Activated T-helper 17 cell treated with anti-CD3 and anti-CD28 coated beads, Interleukin-2, amount 50 U/mL, for 72 hours (primary cell): ENCODE results near the gene MMADHC. TPM values are rescaled to one million over a fixed set of nuclear protein-coding genes. Genes with fewer than 3 reads are reported as not detected.
A peak's percentile ranks its signal among the peaks of the same experiment; 100 is the strongest.

Experiments used
- ATAC-seq: fragments of 150-1000 bp; cut with Tn5 transposase; replicated peaks from 2 replicates; pipeline ENCODE4 v1.10.0; 2021; ENCODE audit warnings: mild to moderate bottlenecking, moderate library complexity
- H3K27ac Mint-ChIP-seq: one replicate; pipeline ENCODE4 v1.8.0; 2022; ENCODE audit warnings: mixed read lengths
- H3K27me3 Mint-ChIP-seq: one replicate; pipeline ENCODE4 v1.8.0; 2022; ENCODE audit warnings: mixed read lengths
- H3K36me3 Mint-ChIP-seq: one replicate; pipeline ENCODE4 v1.8.0; 2022; ENCODE audit warnings: low read depth, mild to moderate bottlenecking, mixed read lengths
- H3K4me1 Mint-ChIP-seq: one replicate; pipeline ENCODE4 v1.8.0; 2022; ENCODE audit warnings: mixed read lengths
- H3K4me3 Mint-ChIP-seq: one replicate; pipeline ENCODE4 v1.8.0; 2022; ENCODE audit warnings: mild to moderate bottlenecking, mixed read lengths
- H3K9me3 Mint-ChIP-seq: one replicate; pipeline ENCODE4 v1.8.0; 2022; ENCODE audit warnings: mixed read lengths
- total RNA-seq, 2 donors: library from RNA; stranded (reverse); gene quantifications; one replicate each; pipeline ENCODE4 v1.2.3, GENCODE V29; 2022

The MMADHC gene
- total RNA-seq, 2 donors from 2014 or later, result 99.4 to 120 TPM

- peak; percentile 54 for ATAC-seq
- Mint-ChIP-seq H3K36me3 (no peaks in the 10 kb centered on the region), H3K27ac (no peak overlapping the region), H3K9me3 (no peaks in the 10 kb centered on the region), H3K4me1 (no peaks in the 10 kb centered on the region), H3K4me3 (peak overlapping the region; percentile 67), H3K27me3 (no peaks in the 10 kb centered on the region)
These were observed 42.9 kb downstream of the MMADHC start for GRCh38 chr2:149544692-149545091.

DNA sequence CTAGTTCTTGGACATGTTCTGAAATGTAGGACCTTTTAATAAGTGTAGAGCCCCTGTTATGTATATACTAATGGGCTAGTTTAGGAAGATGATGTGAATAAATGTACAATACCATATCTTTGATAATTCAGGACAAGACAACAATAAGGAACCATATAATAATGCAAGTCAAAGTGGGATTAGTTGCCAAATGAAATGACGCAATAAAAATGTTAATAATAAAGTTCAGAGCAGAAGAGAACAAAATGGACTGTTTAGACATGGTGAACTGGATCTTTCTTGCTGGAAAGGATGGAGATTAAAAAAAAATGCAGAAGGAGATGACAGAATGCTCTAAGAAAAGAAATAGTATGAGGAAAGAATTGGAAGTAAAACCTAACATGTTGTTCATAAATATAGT, 43.7 kb downstream of the MMADHC start:
- no peaks in the 10 kb centered on the region for H3K9me3 Mint-ChIP-seq
- H3K36me3 Mint-ChIP-seq, result no peaks in the 10 kb centered on the region
- H3K4me3 Mint-ChIP-seq, result peak overlapping the region; percentile 67
- H3K27me3 Mint-ChIP-seq, result no peaks in the 10 kb centered on the region
- H3K27ac Mint-ChIP-seq, result no peak overlapping the region
- no peaks in the 10 kb centered on the region for H3K4me1 Mint-ChIP-seq
- ATAC-seq, result no peak

GRCh38 chr2:149540138-149540537, 47.4 kb downstream of the MMADHC start:
- no peaks in the 10 kb centered on the region for H3K27me3 Mint-ChIP-seq
- peaks cover 8% of the 10 kb centered on the region for H3K4me1 Mint-ChIP-seq
- H3K27ac Mint-ChIP-seq, result no peak overlapping the region
- H3K4me3 Mint-ChIP-seq, result no peak overlapping the region
- H3K36me3 Mint-ChIP-seq, result no peaks in the 10 kb centered on the region
- H3K9me3 Mint-ChIP-seq, result no peaks in the 10 kb centered on the region
- no peak for ATAC-seq

- peak; percentile 37 for ATAC-seq
- Mint-ChIP-seq H3K27ac (no peak overlapping the region), H3K4me1 (peaks cover 8% of the 10 kb centered on the region), H3K36me3 (no peaks in the 10 kb centered on the region), H3K9me3 (no peaks in the 10 kb centered on the region), H3K4me3 (no peak overlapping the region), H3K27me3 (no peaks in the 10 kb centered on the region)
These were observed 49.3 kb downstream of the MMADHC start for GRCh38 chr2:149538138-149538833.

DNA sequence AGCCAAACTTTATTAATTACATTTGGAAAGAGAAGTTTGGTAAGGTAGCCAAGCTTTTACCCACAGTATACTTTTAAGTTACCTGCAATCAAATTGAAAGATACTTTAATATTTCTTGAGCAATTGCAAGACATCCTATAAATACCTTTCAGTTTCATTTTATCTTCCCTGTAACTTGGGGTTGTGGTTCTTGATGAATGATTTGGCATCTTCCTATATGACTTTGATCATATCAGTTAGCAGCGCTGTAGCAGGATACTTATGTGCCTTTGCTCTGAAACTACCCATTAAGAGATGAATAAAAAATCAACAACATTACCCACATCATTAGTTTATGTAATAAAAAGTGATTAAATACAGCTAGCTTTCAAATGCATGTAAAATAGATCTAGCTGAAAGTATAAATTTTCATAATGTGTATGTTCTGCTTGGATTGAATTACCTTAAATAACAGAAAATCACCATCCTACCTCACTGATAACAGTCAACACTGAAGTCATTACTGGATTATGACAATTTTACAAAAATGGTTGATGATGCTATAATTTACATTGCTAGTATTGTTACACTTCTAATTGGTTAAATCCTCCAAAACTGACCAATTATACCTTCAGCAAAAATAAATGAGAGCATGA, 50.4 kb downstream of the MMADHC start:
- no peak overlapping the region for H3K4me3 Mint-ChIP-seq
- H3K9me3 Mint-ChIP-seq, result no peaks in the 10 kb centered on the region
- peak; percentile 86 for ATAC-seq
- H3K4me1 Mint-ChIP-seq, result peaks cover 8% of the 10 kb centered on the region
- H3K27ac Mint-ChIP-seq, result no peak overlapping the region
- H3K36me3 Mint-ChIP-seq, result no peaks in the 10 kb centered on the region
- no peaks in the 10 kb centered on the region for H3K27me3 Mint-ChIP-seq

DNA sequence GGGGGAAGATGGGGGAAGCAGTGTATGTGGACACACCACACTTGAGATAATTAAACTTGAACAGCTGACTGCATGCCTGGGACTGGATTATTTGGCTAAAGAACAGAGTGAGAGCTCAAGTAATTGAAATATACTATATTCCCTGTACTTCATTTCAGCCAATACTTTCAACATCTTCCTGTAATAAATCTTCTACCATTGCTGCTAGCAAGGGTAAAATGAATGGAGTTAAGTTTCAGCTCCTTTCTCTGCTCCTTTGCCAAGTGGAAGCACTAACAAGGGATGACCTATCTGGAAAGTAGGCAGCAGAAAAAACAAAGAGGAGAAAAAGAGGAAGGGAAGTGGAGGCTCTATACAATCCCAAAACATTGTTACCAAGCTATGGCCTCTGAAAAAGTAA, 50.9 kb downstream of the MMADHC start:
- H3K27me3 Mint-ChIP-seq, result no peaks in the 10 kb centered on the region
- H3K4me1 Mint-ChIP-seq, result peaks cover 8% of the 10 kb centered on the region
- ATAC-seq, result no peak
- H3K27ac Mint-ChIP-seq, result no peak overlapping the region
- no peak overlapping the region for H3K4me3 Mint-ChIP-seq
- H3K9me3 Mint-ChIP-seq, result no peaks in the 10 kb centered on the region
- H3K36me3 Mint-ChIP-seq, result no peaks in the 10 kb centered on the region

DNA sequence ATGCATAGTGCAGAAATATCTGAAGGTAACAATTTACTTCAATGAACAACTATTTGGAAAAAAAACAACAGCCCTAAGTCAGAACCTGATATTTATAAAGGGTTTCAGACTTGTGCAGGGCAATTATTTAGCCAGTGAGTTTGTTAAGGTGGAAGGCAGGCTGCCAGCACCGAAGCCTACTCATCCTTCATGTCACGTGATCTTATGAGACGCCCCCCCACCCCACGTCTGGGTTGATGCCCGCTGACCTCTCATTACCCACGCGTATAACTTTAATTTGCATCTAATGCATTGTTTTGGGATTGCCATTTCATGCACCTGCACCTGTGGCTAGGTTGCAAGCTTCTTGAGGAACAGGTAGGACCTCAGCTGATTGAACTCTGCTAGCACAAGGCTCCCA, 52.9 kb downstream of the MMADHC start:
- H3K36me3 Mint-ChIP-seq, result no peaks in the 10 kb centered on the region
- no peak overlapping the region for H3K4me3 Mint-ChIP-seq
- ATAC-seq, result no peak
- no peak overlapping the region for H3K27ac Mint-ChIP-seq
- H3K9me3 Mint-ChIP-seq, result no peaks in the 10 kb centered on the region
- peaks cover 8% of the 10 kb centered on the region for H3K4me1 Mint-ChIP-seq
- H3K27me3 Mint-ChIP-seq, result peaks cover 6% of the 10 kb centered on the region

- Mint-ChIP-seq H3K36me3 (no peaks in the 10 kb centered on the region), H3K9me3 (no peaks in the 10 kb centered on the region), H3K27ac (no peak overlapping the region), H3K4me1 (no peaks in the 10 kb centered on the region), H3K27me3 (peaks cover 22% of the 10 kb centered on the region), H3K4me3 (no peak overlapping the region)
- ATAC-seq, result no peak
These were observed 58.6 kb downstream of the MMADHC start for GRCh38 chr2:149528983-149529382.

DNA sequence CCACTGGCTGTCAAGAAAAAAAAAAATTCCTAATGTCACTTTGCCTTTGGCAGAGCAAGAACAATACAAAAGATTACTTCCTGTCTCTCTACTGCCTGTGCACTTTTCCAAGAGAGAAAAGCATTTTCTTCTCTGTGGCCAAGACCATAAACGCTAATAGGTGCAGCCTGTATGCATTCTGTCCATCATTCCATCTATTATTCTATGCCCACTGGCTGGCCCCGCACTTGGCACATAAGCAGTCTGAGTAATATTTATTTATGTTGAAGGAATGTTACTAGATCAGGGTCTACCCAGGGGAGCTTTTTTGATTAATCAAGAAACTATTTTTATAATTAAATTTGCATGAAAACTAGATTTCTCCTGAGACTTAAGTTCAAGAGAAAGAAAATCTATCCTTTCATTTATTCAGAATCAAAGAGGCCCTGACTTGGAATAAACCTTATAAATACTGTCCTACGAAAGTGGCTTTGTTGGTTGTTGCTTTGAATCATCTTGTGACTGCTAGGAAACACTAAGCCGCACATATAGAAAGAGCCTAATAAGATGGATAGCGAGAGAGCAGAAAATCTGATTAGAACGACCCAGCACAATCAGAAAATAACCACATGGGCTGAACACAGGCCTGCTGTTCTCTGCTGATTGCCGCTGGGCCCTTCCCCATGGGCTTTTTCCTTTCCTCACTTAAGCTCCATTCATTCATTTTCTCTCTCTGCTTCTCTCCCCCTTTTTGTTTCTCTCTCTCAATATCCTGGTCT, 59.4 kb downstream of the MMADHC start:
- ATAC-seq, result no peak
- H3K4me1 Mint-ChIP-seq, result no peaks in the 10 kb centered on the region
- H3K27ac Mint-ChIP-seq, result no peak overlapping the region
- no peaks in the 10 kb centered on the region for H3K9me3 Mint-ChIP-seq
- H3K4me3 Mint-ChIP-seq, result no peak overlapping the region
- H3K27me3 Mint-ChIP-seq, result peaks cover 22% of the 10 kb centered on the region
- H3K36me3 Mint-ChIP-seq, result no peaks in the 10 kb centered on the region

DNA sequence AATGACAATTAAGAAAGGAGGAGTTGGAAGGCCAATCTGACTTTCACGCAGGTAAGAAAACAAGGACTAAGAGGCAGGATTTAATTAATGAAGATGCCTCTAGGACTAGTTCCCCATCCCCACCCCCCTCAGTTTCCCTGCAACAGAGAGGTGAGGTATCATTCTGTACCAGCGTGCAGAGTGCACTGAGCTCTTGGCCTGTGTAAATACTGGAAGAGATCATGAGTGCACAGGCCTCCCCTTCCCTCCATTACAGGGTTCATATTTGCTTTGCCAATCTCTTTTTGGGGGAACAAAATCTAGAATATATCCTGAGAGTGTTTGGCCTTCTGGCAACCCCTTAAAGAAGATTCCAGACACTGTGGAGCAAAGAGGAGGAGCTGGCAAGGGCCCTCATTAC, 60.9 kb downstream of the MMADHC start:
- H3K27me3 Mint-ChIP-seq, result peaks cover 22% of the 10 kb centered on the region
- H3K4me1 Mint-ChIP-seq, result no peaks in the 10 kb centered on the region
- no peaks in the 10 kb centered on the region for H3K36me3 Mint-ChIP-seq
- H3K27ac Mint-ChIP-seq, result no peak overlapping the region
- ATAC-seq, result no peak
- H3K4me3 Mint-ChIP-seq, result no peak overlapping the region
- H3K9me3 Mint-ChIP-seq, result no peaks in the 10 kb centered on the region

DNA sequence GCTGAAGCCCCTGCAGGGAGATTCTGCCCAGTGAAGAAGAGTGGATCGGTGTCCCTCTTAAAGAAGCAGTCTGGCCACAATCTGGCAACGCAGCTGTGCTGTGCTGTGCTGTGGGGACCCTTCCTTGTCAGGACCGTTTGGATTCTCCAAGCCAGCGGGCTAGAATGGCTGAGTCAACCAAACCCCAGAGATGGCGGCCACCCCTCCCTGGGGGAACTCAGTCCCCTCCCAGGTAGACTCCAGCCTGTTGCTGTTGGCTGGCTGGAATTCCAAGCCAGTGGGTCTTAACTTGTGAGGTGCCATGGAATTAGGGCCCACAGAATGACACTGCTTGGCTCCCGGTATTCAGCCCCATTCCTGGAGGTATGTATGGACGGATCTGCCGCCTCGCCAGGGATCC, 62.3 kb downstream of the MMADHC start:
- Mint-ChIP-seq H3K4me1 (no peaks in the 10 kb centered on the region), H3K27ac (no peak overlapping the region), H3K9me3 (peaks cover 4% of the 10 kb centered on the region), H3K36me3 (no peaks in the 10 kb centered on the region), H3K4me3 (no peak overlapping the region), H3K27me3 (peaks cover 18% of the 10 kb centered on the region)
- ATAC-seq, result no peak
